Endodermal cell (in vitro differentiated cells): Measurements from ENCODE around the gene UPP1. TPM values are rescaled to one million over a fixed set of nuclear protein-coding genes. Genes with fewer than 3 reads are reported as not detected.
"Not testable (repeated sequence)": the region's sequence is repeated elsewhere in the genome, so short reads cannot be mapped to it uniquely, and the experiment has no call there.

ENCODE experiments used
- DNase-seq: peaks from one replicate; pipeline ENCODE4 v3.0.0-alpha.2; 2017
- H3K27ac ChIP-seq: 2 replicates; pipeline ENCODE4 v1.5.1; 2013; ENCODE audit warnings: mild to moderate bottlenecking, low read depth, low read length, moderate library complexity
- H3K27me3 ChIP-seq: 2 replicates; pipeline ENCODE4 v1.6.1; 2013; ENCODE audit warnings: mild to moderate bottlenecking, low read length, moderate library complexity; ENCODE audit not compliant: insufficient read depth, control insufficient read depth, poor library complexity, severe bottlenecking
- H3K36me3 ChIP-seq: 2 replicates; pipeline ENCODE4 v1.7.0; 2013; ENCODE audit warnings: mild to moderate bottlenecking, low read length, moderate library complexity; ENCODE audit not compliant: control insufficient read depth, insufficient read depth
- H3K4me1 ChIP-seq: one replicate; pipeline ENCODE4 v1.7.0; 2013; ENCODE audit warnings: low read length; ENCODE audit not compliant: control insufficient read depth, insufficient read depth
- H3K4me3 ChIP-seq: 2 replicates; pipeline ENCODE4 v1.5.1; 2013; ENCODE audit warnings: mild to moderate bottlenecking, low read length, moderate library complexity
- H3K9ac ChIP-seq: 2 replicates; pipeline ENCODE4 v1.6.1; 2013; ENCODE audit warnings: mild to moderate bottlenecking, low read length, moderate library complexity; ENCODE audit not compliant: poor library complexity, severe bottlenecking; ENCODE audit errors: extremely low read depth
- H3K9me3 ChIP-seq: 2 replicates; pipeline ENCODE4 v1.6.1; 2013; ENCODE audit warnings: mild to moderate bottlenecking, low read length, moderate library complexity; ENCODE audit not compliant: control insufficient read depth
- H3K27ac Mint-ChIP-seq: 2 replicates; pipeline ENCODE4 v1.8.0; 2020; ENCODE audit warnings: mixed read lengths
- H3K27me3 Mint-ChIP-seq: 2 replicates; pipeline ENCODE4 v1.8.0; 2021; ENCODE audit warnings: mild to moderate bottlenecking, mixed read lengths; ENCODE audit not compliant: insufficient read depth
- H3K36me3 Mint-ChIP-seq: 2 replicates; pipeline ENCODE4 v1.8.0; 2020; ENCODE audit warnings: low read depth, mixed read lengths
- H3K4me1 Mint-ChIP-seq: 2 replicates; pipeline ENCODE4 v1.8.0; 2020; ENCODE audit warnings: mixed read lengths
- H3K4me3 Mint-ChIP-seq: 2 replicates; pipeline ENCODE4 v1.8.0; 2020; ENCODE audit warnings: mild to moderate bottlenecking, moderate library complexity, mixed read lengths
- H3K9me3 Mint-ChIP-seq: 2 replicates; pipeline ENCODE4 v1.8.0; 2020; ENCODE audit warnings: mild to moderate bottlenecking, mixed read lengths
- CTCF ChIP-seq: fragments of 200-600 bp; sonication (generic); conservative IDR thresholded peaks from 2 replicates; pipeline ENCODE4 v1.5.0; 2021; ENCODE audit warnings: antibody characterized with exemption, mild to moderate bottlenecking
- WGBS, 2 experiments: methylation state at CpG; one replicate each; pipeline versions ENCODE4 v1.1.5 to v1.1.7; 2013; ENCODE audit warnings: missing lambda C conversion rate in 2 of 2, mixed read lengths in 1 of 2; ENCODE audit not compliant: insufficient coverage in 1 of 2, insufficient read length in 1 of 2; 5-methylcytosine and 5-hydroxymethylcytosine counted together
- total RNA-seq, 2 donors: library from RNA; stranded (reverse); fragmentation: NEBNext Ultra II Directional in 1 of 2; extraction: Animal tissue kit (Norgen Biotek cat#: 25700) in 1 of 2; gene quantifications; 2 replicates in 1 of 2; 3 replicates in 1 of 2; pipeline ENCODE4 v1.2.1, GENCODE V29; 2021

The UPP1 gene
- total RNA-seq, 2 donors from 2014 or later, result 40.5 to 46.3 TPM

GRCh38 chr7:48078470-48078869, 10.6 kb upstream of the UPP1 start:
- Histone ChIP-seq H3K9ac (no peak overlapping the region), H3K4me1 (peaks cover 6% of the 10 kb centered on the region), H3K4me3 (no peak overlapping the region), H3K27me3 (no peaks in the 10 kb centered on the region), H3K36me3 (no peaks in the 10 kb centered on the region), H3K27ac (no peak overlapping the region), H3K9me3 (peaks cover 17% of the 10 kb centered on the region)
- H3K4me3 Mint-ChIP-seq, result no peak overlapping the region
- no peak overlapping the region for H3K27ac Mint-ChIP-seq
- peaks cover 2% of the 10 kb centered on the region for H3K36me3 Mint-ChIP-seq
- TF ChIP-seq CTCF, result no peak
- H3K9me3 Mint-ChIP-seq, result peaks cover 8% of the 10 kb centered on the region
- H3K4me1 Mint-ChIP-seq, result peaks cover 39% of the 10 kb centered on the region
- H3K27me3 Mint-ChIP-seq, result no peaks in the 10 kb centered on the region
- no peak for DNase-seq
- 93 to 94% methylated on average over 2 of the region's 2 CpGs for WGBS, 2 experiments

GRCh38 chr7:48082378-48082777, 6.7 kb upstream of the UPP1 start:
- peaks cover 13% of the 10 kb centered on the region for H3K9me3 ChIP-seq
- H3K9ac ChIP-seq, H3K4me3 Mint-ChIP-seq, H3K4me1 ChIP-seq, H3K9me3 Mint-ChIP-seq, H3K27me3 Mint-ChIP-seq, H3K27me3 ChIP-seq, H3K27ac Mint-ChIP-seq, H3K36me3 Mint-ChIP-seq, H3K27ac ChIP-seq, H3K36me3 ChIP-seq, H3K4me3 ChIP-seq: not testable (repeated sequence)
- DNase-seq, result peak; percentile 16
- peaks cover 62% of the 10 kb centered on the region for H3K4me1 Mint-ChIP-seq

- H3K27ac Mint-ChIP-seq, result peak overlapping the region; percentile 44
- 94 to 98% methylated on average over 5 to 6 of the region's 6 CpGs for WGBS, 2 experiments
- peak overlapping the region; percentile 2 for H3K4me3 ChIP-seq
- H3K27ac ChIP-seq, result no peak overlapping the region
- no peaks in the 10 kb centered on the region for H3K27me3 ChIP-seq
- peaks cover 5% of the 10 kb centered on the region for H3K4me1 ChIP-seq
- H3K9me3 Mint-ChIP-seq, result peaks cover 8% of the 10 kb centered on the region
- no peaks in the 10 kb centered on the region for H3K27me3 Mint-ChIP-seq
- H3K9ac ChIP-seq, result no peak overlapping the region
- H3K4me3 Mint-ChIP-seq, result no peak overlapping the region
- no peaks in the 10 kb centered on the region for H3K36me3 ChIP-seq
- DNase-seq, result peak; percentile 33
- H3K9me3 ChIP-seq, result peaks cover 13% of the 10 kb centered on the region
- H3K4me1 Mint-ChIP-seq, result peaks cover 56% of the 10 kb centered on the region
- no peaks in the 10 kb centered on the region for H3K36me3 Mint-ChIP-seq
- TF ChIP-seq CTCF, result no peak
Measured at GRCh38 chr7:48083114-48083830, 5.8 kb upstream of the UPP1 start.
